Cardiac muscle cell (in vitro differentiated cells and primary cell): ENCODE data around the gene BMPER. TPM values are rescaled to one million over a fixed set of nuclear protein-coding genes. Genes with fewer than 3 reads are reported as not detected.

Experiments
- DNase-seq, 2 donors: peaks; one replicate each; pipeline versions ENCODE4 v3.0.0 to v3.0.0-alpha.2; 2010 to 2017; ENCODE audit warnings: low read depth in 1 of 2, low spot score in 1 of 2
- H3K27ac ChIP-seq: fragments of 200-600 bp; sonication (generic); 2 replicates; pipeline ENCODE4 v1.5.1; 2016
- H3K27me3 ChIP-seq: fragments of 200-600 bp; sonication (generic); 2 replicates; pipeline ENCODE4 v1.6.0; 2016; ENCODE audit warnings: control low read depth
- H3K36me3 ChIP-seq: fragments of 200-600 bp; sonication (generic); 2 replicates; pipeline ENCODE4 v1.5.1; 2016; ENCODE audit warnings: control low read depth
- H3K4me1 ChIP-seq: fragments of 200-600 bp; sonication (generic); 2 replicates; pipeline ENCODE4 v1.8.1; 2017; ENCODE audit warnings: low read depth, mild to moderate bottlenecking, mixed run types
- H3K4me3 ChIP-seq: fragments of 200-600 bp; sonication (generic); 2 replicates; pipeline ENCODE4 v1.5.1; 2016; ENCODE audit warnings: mild to moderate bottlenecking
- H3K9me3 ChIP-seq: fragments of 200-600 bp; sonication (generic); 2 replicates; pipeline ENCODE4 v1.5.1; 2017; ENCODE audit warnings: low read depth, mild to moderate bottlenecking, control low read depth
- CTCF ChIP-seq: IDR thresholded peaks from 2 replicates; pipeline ENCODE4 v1.5.1; 2012; ENCODE audit warnings: low read depth, mild to moderate bottlenecking, low read length
- polyA plus RNA-seq: library from polyadenylated mRNA; unstranded; fragments of >200 nt; fragmentation: Nextera tagmentation; extraction: Ambion mirVana; gene quantifications from 2 replicates; pipeline ENCODE4 v1.2.1, GENCODE V29; 2016
- total RNA-seq: library from RNA; depleted of rRNA; stranded (reverse); fragments of >200 nt; gene quantifications from 2 replicates; pipeline ENCODE4 v1.2.3, GENCODE V29; 2016

BMPER gene
- total and polyA plus RNA-seq, 2 experiments from 2014 or later, result 53.6 to 138 TPM

- Histone ChIP-seq H3K4me3 (no peak overlapping the region), H3K36me3 (no peaks in the 10 kb centered on the region), H3K27me3 (no peaks in the 10 kb centered on the region), H3K27ac (peak overlapping the region; percentile 39), H3K4me1 (no peaks in the 10 kb centered on the region), H3K9me3 (no peaks in the 10 kb centered on the region)
- no peak for TF ChIP-seq CTCF
- no peak for DNase-seq
Measured at GRCh38 chr7:34117573-34117972, 212.2 kb downstream of the BMPER start.

GRCh38 chr7:34121366-34121765 lies 216.0 kb downstream of the BMPER start:
- Histone ChIP-seq H3K27ac (no peak overlapping the region), H3K27me3 (no peaks in the 10 kb centered on the region), H3K9me3 (no peaks in the 10 kb centered on the region), H3K36me3 (no peaks in the 10 kb centered on the region), H3K4me1 (no peaks in the 10 kb centered on the region), H3K4me3 (no peak overlapping the region)
- TF ChIP-seq CTCF, result no peak
- DNase-seq, result no peak

GRCh38 chr7:34123316-34123715 lies 218.0 kb downstream of the BMPER start:
- Histone ChIP-seq H3K4me1 (no peaks in the 10 kb centered on the region), H3K27ac (peak overlapping the region; percentile 3), H3K9me3 (no peaks in the 10 kb centered on the region), H3K27me3 (no peaks in the 10 kb centered on the region), H3K4me3 (no peak overlapping the region), H3K36me3 (no peaks in the 10 kb centered on the region)
- DNase-seq, result no peak
- TF ChIP-seq CTCF, result no peak

GRCh38 chr7:34124765-34125164 lies 219.4 kb downstream of the BMPER start:
- Histone ChIP-seq H3K36me3 (no peaks in the 10 kb centered on the region), H3K4me3 (no peak overlapping the region), H3K27ac (no peak overlapping the region), H3K4me1 (no peaks in the 10 kb centered on the region), H3K9me3 (no peaks in the 10 kb centered on the region), H3K27me3 (no peaks in the 10 kb centered on the region)
- TF ChIP-seq CTCF, result no peak
- no peak for DNase-seq

GRCh38 chr7:34128762-34129161 lies 223.4 kb downstream of the BMPER start:
- TF ChIP-seq CTCF, result no peak
- peak in 1 of 2 donors; percentile 78 for DNase-seq

More at GRCh38 chr7:34128762-34129161, 223.4 kb downstream of the BMPER start:
- H3K36me3 ChIP-seq, result no peaks in the 10 kb centered on the region
- no peaks in the 10 kb centered on the region for H3K4me1 ChIP-seq
- H3K9me3 ChIP-seq, result no peaks in the 10 kb centered on the region
- no peak overlapping the region for H3K27ac ChIP-seq
- H3K4me3 ChIP-seq, result no peak overlapping the region
- no peaks in the 10 kb centered on the region for H3K27me3 ChIP-seq
